Mucosa of descending colon (tissue), 3 donors: Measurements from ENCODE around the gene TEX47. TPM values are rescaled to one million over a fixed set of nuclear protein-coding genes. Genes with fewer than 3 reads are reported as not detected.

Source experiments
- ATAC-seq: fragments of 200-7000 bp; cut with Tn5 transposase; one replicate; pipeline ENCODE4 v1.9.1; 2020; ENCODE audit warnings: mild to moderate bottlenecking, moderate library complexity
- DNase-seq, 3 donors: peaks; one replicate each; pipeline ENCODE4 v3.0.0-alpha.2; 2020
- H3K36me3 ChIP-seq: fragments of 200-600 bp; one replicate; pipeline ENCODE4 v1.8.0; 2021; ENCODE audit warnings: low read depth, mild to moderate bottlenecking
- H3K4me1 ChIP-seq: fragments of 200-600 bp; one replicate; pipeline ENCODE4 v1.8.0; 2021; ENCODE audit warnings: low read depth, mild to moderate bottlenecking
- H3K4me3 ChIP-seq: fragments of 200-600 bp; one replicate; pipeline ENCODE4 v1.8.0; 2021; ENCODE audit warnings: mild to moderate bottlenecking
- H3K9me3 ChIP-seq: fragments of 200-600 bp; one replicate; pipeline ENCODE4 v1.8.0; 2021; ENCODE audit warnings: mild to moderate bottlenecking
- CTCF ChIP-seq: fragments of 200-600 bp; IDR thresholded peaks from one replicate; pipeline ENCODE4 v1.8.0; 2022; ENCODE audit warnings: antibody characterized with exemption, mild to moderate bottlenecking
- intact Hi-C, 2 donors: fragments of 100-400 bp; cut with DNase I in 1 of 2; cut with micrococcal nuclease in 1 of 2; formaldehyde crosslinking; loops; one replicate each; pipeline versions ENCODE4 v1.11.0 to v1.11.1; 2022; cut with DNase I, micrococcal nuclease
- long read RNA-seq, 2 donors: library from polyadenylated mRNA; unstranded; transcript quantifications; one replicate each; pipeline ENCODE4 v2.0.0, GENCODE V29; 2019 to 2021
- total RNA-seq, 3 donors: library from RNA; stranded (reverse); fragmentation: NEBNext Ultra II Directional in 2 of 3; extraction: Animal tissue kit (Norgen Biotek cat#: 25700) in 2 of 3; gene quantifications; one replicate each; pipeline versions ENCODE4 v1.2.1 to v1.2.4, GENCODE V29; 2021 to 2023
- donor health status: DM: no; HTN: no; CAD: no; lungs with moderate emphysema.
- donor health status: DM: no; HTN: no; CAD: no.
- donor health status: DM: no; HTN: yes; CAD: no.

TEX47 gene
- not detected for total RNA-seq
- long read RNA-seq, donor 1, result 0 reads
- long read RNA-seq, donor 2, result 0 reads

DNA sequence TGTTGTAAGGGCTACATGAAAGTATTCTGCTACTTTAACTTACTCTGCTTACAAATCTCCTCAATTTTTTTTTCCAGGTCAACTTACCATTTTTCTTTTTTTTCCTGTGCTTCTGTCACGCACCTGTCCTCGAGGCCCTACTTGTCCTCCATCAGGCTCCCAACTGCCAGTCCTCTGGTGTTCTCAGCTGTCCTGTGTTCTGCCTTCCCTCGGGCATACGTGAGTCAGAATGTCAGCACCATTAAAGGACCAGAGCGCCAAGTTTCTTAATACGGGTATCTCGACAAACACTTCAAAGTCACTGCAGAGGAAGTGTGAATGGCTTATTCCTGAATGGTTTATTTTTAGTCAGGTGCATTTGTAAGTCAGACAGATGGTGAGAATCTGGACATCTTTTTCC is at the start of gene TEX47:
TEX47 (minus strand) TSS at position 185 of the 400 bp plus-strand sequence. CDS start 795 bp downstream, outside the sequence.
- no peak for DNase-seq
- Histone ChIP-seq H3K36me3 (no peaks in the 10 kb centered on the region), H3K9me3 (no peaks in the 10 kb centered on the region), H3K4me3 (no peak within 1 kb of the TSS), H3K4me1 (no peaks in the 10 kb centered on the region)
- no peak for TF ChIP-seq CTCF
- no peak for ATAC-seq
- intact Hi-C loops, result no loop called here

DNA sequence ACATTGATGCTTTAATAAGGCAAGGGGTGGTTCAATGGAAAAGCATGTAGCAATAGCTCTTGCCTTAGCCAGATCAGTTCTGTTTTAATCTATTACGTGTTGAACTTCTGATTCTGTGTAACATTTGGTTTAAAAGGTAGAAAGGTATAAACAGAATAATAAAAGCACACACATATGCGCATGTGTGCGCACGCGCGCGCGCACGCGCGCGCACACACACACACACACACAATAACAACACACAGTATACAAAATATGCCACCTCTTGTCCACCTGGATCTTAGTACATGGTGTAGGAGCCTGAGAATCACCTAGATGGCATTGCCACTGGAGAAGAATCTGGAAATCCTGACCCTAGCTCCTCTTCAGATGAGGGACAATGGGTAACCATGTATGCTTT is 49.6 kb upstream of the TEX47 start:
- TF ChIP-seq CTCF, result no peak
- Histone ChIP-seq H3K36me3 (no peaks in the 10 kb centered on the region), H3K4me3 (no peak overlapping the region), H3K9me3 (no peaks in the 10 kb centered on the region), H3K4me1 (no peaks in the 10 kb centered on the region)
- ATAC-seq, result no peak
- no peak for DNase-seq
- intact Hi-C loops, result no loop called here

- H3K4me3 ChIP-seq, result no peak overlapping the region
- H3K9me3 ChIP-seq, result no peaks in the 10 kb centered on the region
- TF ChIP-seq CTCF, result no peak
- ATAC-seq (no peak), DNase-seq (no peak)
- no peaks in the 10 kb centered on the region for H3K36me3 ChIP-seq
- no peaks in the 10 kb centered on the region for H3K4me1 ChIP-seq
- intact Hi-C loops, result no loop called here
These were observed 46.7 kb upstream of the TEX47 start for GRCh38 chr7:88842201-88842600.

- intact Hi-C loops, result no loop called here
- Histone ChIP-seq H3K36me3 (no peaks in the 10 kb centered on the region), H3K4me3 (no peak overlapping the region), H3K9me3 (no peaks in the 10 kb centered on the region), H3K4me1 (no peaks in the 10 kb centered on the region)
- no peak for TF ChIP-seq CTCF
- ATAC-seq (no peak), DNase-seq (peak in 1 of 3 donors; percentile 29)
These were observed 39.7 kb upstream of the TEX47 start for GRCh38 chr7:88835147-88835728.

- Histone ChIP-seq H3K4me1 (no peaks in the 10 kb centered on the region), H3K4me3 (no peak overlapping the region), H3K9me3 (no peaks in the 10 kb centered on the region), H3K36me3 (no peaks in the 10 kb centered on the region)
- no peak for DNase-seq
- no peak for ATAC-seq
- intact Hi-C loops, result no loop called here
- no peak for TF ChIP-seq CTCF
These were observed 30.7 kb upstream of the TEX47 start for GRCh38 chr7:88826222-88826621.

- no peak for DNase-seq
- no peak for ATAC-seq
- Histone ChIP-seq H3K36me3 (no peaks in the 10 kb centered on the region), H3K4me1 (no peaks in the 10 kb centered on the region), H3K9me3 (no peaks in the 10 kb centered on the region), H3K4me3 (no peak overlapping the region)
- TF ChIP-seq CTCF, result no peak
- intact Hi-C loops, result no loop called here
These were observed 23.0 kb upstream of the TEX47 start for GRCh38 chr7:88818552-88818951.
